Suppressor macrophage treated with lipopolysaccharide for 4 hours (primary cell): ENCODE measurements around the gene QRFPR.
"Not testable (repeated sequence)": the region's sequence is repeated elsewhere in the genome, so short reads cannot be mapped to it uniquely, and the experiment has no call there.

Experiments
- DNase-seq: peaks from one replicate; pipeline ENCODE4 v3.0.0-alpha.2; 2020

QRFPR gene

GRCh38 chr4:121339307-121339706 is 41.5 kb downstream of the QRFPR start:
- DNase-seq = no peak

GRCh38 chr4:121338518-121338917 is 42.3 kb downstream of the QRFPR start:
- DNase-seq = no peak

GRCh38 chr4:121336706-121337105 is 44.1 kb downstream of the QRFPR start:
- DNase-seq = no peak

GRCh38 chr4:121330180-121330665 is 50.6 kb downstream of the QRFPR start:
- DNase-seq = no peak

GRCh38 chr4:121326597-121326996 is 54.2 kb downstream of the QRFPR start:
- DNase-seq = no peak

GRCh38 chr4:121324331-121324730 is 56.5 kb downstream of the QRFPR start:
- DNase-seq = no peak

GRCh38 chr4:121321466-121321865 is 59.4 kb downstream of the QRFPR start:
- DNase-seq = no peak

- no peak for DNase-seq
These were observed 64.7 kb downstream of the QRFPR start for GRCh38 chr4:121316091-121316490.

GRCh38 chr4:121313430-121313829 is 67.4 kb downstream of the QRFPR start:
- not testable (repeated sequence) for DNase-seq

GRCh38 chr4:121308828-121309227 is 72.0 kb downstream of the QRFPR start:
- DNase-seq = no peak

GRCh38 chr4:121308328-121308663 is 72.5 kb downstream of the QRFPR start:
- no peak for DNase-seq

- DNase-seq = peak; percentile 77
These were observed 73.1 kb downstream of the QRFPR start for GRCh38 chr4:121307445-121308327.

- no peak for DNase-seq
These were observed 73.9 kb downstream of the QRFPR start for GRCh38 chr4:121306931-121307330.

GRCh38 chr4:121304893-121305292 is 75.9 kb downstream of the QRFPR start:
- DNase-seq = no peak

GRCh38 chr4:121299367-121299766 is 81.5 kb downstream of the QRFPR start:
- no peak for DNase-seq

- DNase-seq = no peak
These were observed 97.5 kb downstream of the QRFPR start for GRCh38 chr4:121283319-121283718.

GRCh38 chr4:121280425-121280824 is 100.4 kb downstream of the QRFPR start:
- DNase-seq = no peak

- no peak for DNase-seq
These were observed 101.9 kb downstream of the QRFPR start for GRCh38 chr4:121278811-121279368.
